Suprapubic skin (tissue), 4 donors: ENCODE data around the gene CRK. TPM values are rescaled to one million over a fixed set of nuclear protein-coding genes. Genes with fewer than 3 reads are reported as not detected.
A peak's percentile ranks its signal among the peaks of the same experiment; 100 is the strongest.
"Not testable (repeated sequence)": the region's sequence is repeated elsewhere in the genome, so short reads cannot be mapped to it uniquely, and the experiment has no call there.

ENCODE experiments used
- DNase-seq, 2 donors: peaks; one replicate each; pipeline ENCODE4 v3.0.0-alpha.2; 2019; ENCODE audit warnings: low spot score in 2 of 2
- H3K27ac ChIP-seq: fragments of 200-600 bp; sonication (generic); one replicate; pipeline ENCODE4 v1.5.1; 2019
- H3K27me3 ChIP-seq: fragments of 200-600 bp; sonication (generic); one replicate; pipeline ENCODE4 v1.5.1; 2019
- H3K36me3 ChIP-seq: fragments of 200-600 bp; sonication (generic); one replicate; pipeline ENCODE4 v1.5.1; 2019
- H3K4me1 ChIP-seq: fragments of 200-600 bp; sonication (generic); one replicate; pipeline ENCODE4 v1.5.1; 2019
- H3K4me3 ChIP-seq: fragments of 200-600 bp; sonication (generic); one replicate; pipeline ENCODE4 v1.5.1; 2019; ENCODE audit warnings: mild to moderate bottlenecking
- H3K9me3 ChIP-seq: fragments of 200-600 bp; sonication (generic); one replicate; pipeline ENCODE4 v1.5.1; 2019
- CTCF ChIP-seq, 2 donors: fragments of 200-600 bp in 1 of 2; fragments of 450-650 bp in 1 of 2; sonication (generic) in 1 of 2; IDR thresholded peaks; one replicate each; pipeline ENCODE4 v1.5.1; 2016 to 2019; ENCODE audit warnings: antibody characterized with exemption in 2 of 2, mild to moderate bottlenecking in 1 of 2, moderate library complexity in 1 of 2
- EP300 ChIP-seq: sonication (generic); formaldehyde crosslinking; IDR thresholded peaks from one replicate; pipeline ENCODE4 v1.6.1; 2017; ENCODE audit warnings: antibody characterized with exemption
- POLR2A ChIP-seq, 2 donors: fragments of 450-650 bp; IDR thresholded peaks; one replicate each; pipeline ENCODE4 v1.6.1; 2017; ENCODE audit warnings: antibody characterized with exemption in 2 of 2, mild to moderate bottlenecking in 2 of 2, moderate library complexity in 2 of 2
- POLR2AphosphoS5 ChIP-seq, 3 donors: sonication (generic); formaldehyde crosslinking; IDR thresholded peaks; one replicate each; pipeline ENCODE4 v1.6.1; 2017; ENCODE audit warnings: antibody characterized with exemption in 3 of 3
- WGBS: methylation state at CpG from one replicate; pipeline ENCODE4 v1.1.5; 2018; 5-methylcytosine and 5-hydroxymethylcytosine counted together
- total RNA-seq, 4 donors: library from RNA; depleted of rRNA; stranded (reverse); fragments of >200 nt; gene quantifications; one replicate each; pipeline ENCODE4 v1.1.0, GENCODE V29; 2016

Gene CRK
- total RNA-seq, 4 donors from 2014 or later, result 38.9 to 53.7 (median 49.0) TPM

GRCh38 chr17:1402262-1402586 lies 53.8 kb downstream of the CRK start:
- no peaks in the 10 kb centered on the region for H3K36me3 ChIP-seq
- WGBS, result 92% methylated on average over 4 of the region's 4 CpGs
- H3K27ac ChIP-seq, result no peak overlapping the region
- H3K9me3 ChIP-seq, result no peaks in the 10 kb centered on the region
- H3K27me3 ChIP-seq, result no peaks in the 10 kb centered on the region
- no peak overlapping the region for H3K4me3 ChIP-seq
- DNase-seq, result no peak
- TF ChIP-seq POLR2A (IDR thresholded peaks at IDR 0.05), result no peak
- peaks cover 20% of the 10 kb centered on the region for H3K4me1 ChIP-seq

- WGBS, result under 1% methylated on average over 43 of the region's 82 CpGs
- Histone ChIP-seq H3K4me1 (peaks cover 38% of the 10 kb centered on the region), H3K4me3 (peak within 1 kb of the TSS; percentile 92), H3K27ac (peak within 1 kb of the TSS; percentile 98), H3K27me3 (no peaks in the 10 kb centered on the region), H3K9me3 (no peaks in the 10 kb centered on the region), H3K36me3 (no peaks in the 10 kb centered on the region)
- TF ChIP-seq POLR2AphosphoS5 (IDR thresholded peaks at IDR 0.05), result peak; percentile 95
- no peak for TF ChIP-seq EP300
- no peak for TF ChIP-seq CTCF (IDR thresholded peaks at IDR 0.05)
- TF ChIP-seq POLR2A (IDR thresholded peaks at IDR 0.05), result peak; percentile 77 to 96
- peak; percentile 98 for DNase-seq
Observed at GRCh38 chr17:1399679-1400512, 56.1 kb downstream of the CRK start, which contains the start of gene YWHAE. YWHAE (minus strand) TSS chr17:1400222; CDS start chr17:1400110, 112 bp downstream.

GRCh38 chr17:1398931-1399678 lies 56.9 kb downstream of the CRK start:
- peaks cover 45% of the 10 kb centered on the region for H3K4me1 ChIP-seq

GRCh38 chr17:1398028-1398427 lies 58.0 kb downstream of the CRK start:
- peaks cover 56% of the 10 kb centered on the region for H3K4me1 ChIP-seq
- H3K36me3 ChIP-seq, result no peaks in the 10 kb centered on the region
- 10% methylated on average over 2 of the region's 2 CpGs for WGBS
- H3K9me3 ChIP-seq, result no peaks in the 10 kb centered on the region
- peak overlapping the region; percentile 98 for H3K27ac ChIP-seq
- no peak for DNase-seq
- peak overlapping the region; percentile 92 for H3K4me3 ChIP-seq
- no peaks in the 10 kb centered on the region for H3K27me3 ChIP-seq
- TF ChIP-seq POLR2AphosphoS5 (IDR thresholded peaks at IDR 0.05) (no peak), EP300 (no peak), CTCF (IDR thresholded peaks at IDR 0.05) (no peak), POLR2A (IDR thresholded peaks at IDR 0.05) (no peak)

More at GRCh38 chr17:1398931-1399678, 56.9 kb downstream of the CRK start:
- Histone ChIP-seq H3K4me3 (peak overlapping the region; percentile 92), H3K27ac (peak overlapping the region; percentile 98), H3K36me3 (no peaks in the 10 kb centered on the region), H3K9me3 (no peaks in the 10 kb centered on the region), H3K27me3 (no peaks in the 10 kb centered on the region)
- TF ChIP-seq POLR2A (IDR thresholded peaks at IDR 0.05), result no peak
- TF ChIP-seq EP300, result no peak
- TF ChIP-seq POLR2AphosphoS5 (IDR thresholded peaks at IDR 0.05), result no peak
- TF ChIP-seq CTCF (IDR thresholded peaks at IDR 0.05), result no peak
- under 1% methylated on average over 36 of the region's 41 CpGs for WGBS
- peak; percentile 79 to 82 for DNase-seq

GRCh38 chr17:1395876-1396665 lies 60.0 kb downstream of the CRK start:
- H3K27ac ChIP-seq, H3K36me3 ChIP-seq, H3K4me3 ChIP-seq, H3K9me3 ChIP-seq, DNase-seq, H3K27me3 ChIP-seq: not testable (repeated sequence)
- peaks cover 74% of the 10 kb centered on the region for H3K4me1 ChIP-seq
- 85% methylated on average over 26 of the region's 26 CpGs for WGBS
